HG02870 (cell line): ENCODE results near the gene HSBP1.

ENCODE experiments used
- ATAC-seq: cut with Tn5 transposase; IDR thresholded peaks from one replicate; pipeline ENCODE4 v1.9.1; 2021; ENCODE audit warnings: mild to moderate bottlenecking, moderate library complexity; ENCODE audit not compliant: unreplicated experiment

The HSBP1 gene

GRCh38 chr16:83802554-83803205 lies 5.1 kb upstream of the HSBP1 start:
- ATAC-seq = no peak

GRCh38 chr16:83803811-83804210 lies 4.0 kb upstream of the HSBP1 start:
- no peak for ATAC-seq

- ATAC-seq = no peak
Observed at GRCh38 chr16:83804366-83804765, 3.4 kb upstream of the HSBP1 start.

- ATAC-seq = no peak
Observed at GRCh38 chr16:83806036-83806435, 1.7 kb upstream of the HSBP1 start.

GRCh38 chr16:83806731-83807130 lies 1.0 kb upstream of the HSBP1 start:
- ATAC-seq = no peak

- ATAC-seq = no peak
Observed at GRCh38 chr16:83807327-83807709, 460 bp upstream of the HSBP1 start.

- ATAC-seq = no peak
Observed at GRCh38 chr16:83808573-83809014, 816 bp downstream of the HSBP1 start.

- ATAC-seq = no peak
Observed at GRCh38 chr16:83809092-83809491, 1.3 kb downstream of the HSBP1 start.

GRCh38 chr16:83810901-83811300 lies 3.1 kb downstream of the HSBP1 start:
- ATAC-seq = no peak

GRCh38 chr16:83813823-83814658 lies 6.3 kb downstream of the HSBP1 start:
- ATAC-seq = no peak

GRCh38 chr16:83814659-83814985 lies 6.8 kb downstream of the HSBP1 start:
- ATAC-seq = no peak

GRCh38 chr16:83817022-83817421 lies 9.2 kb downstream of the HSBP1 start:
- ATAC-seq = no peak

- ATAC-seq = no peak
Observed at GRCh38 chr16:83818276-83818675, 10.5 kb downstream of the HSBP1 start.

- no peak for ATAC-seq
Observed at GRCh38 chr16:83819361-83819760, 11.6 kb downstream of the HSBP1 start.

- no peak for ATAC-seq
Observed at GRCh38 chr16:83826146-83826913, 18.6 kb downstream of the HSBP1 start.

GRCh38 chr16:83830091-83830768 lies 22.5 kb downstream of the HSBP1 start:
- ATAC-seq = no peak

GRCh38 chr16:83830769-83831455 lies 23.1 kb downstream of the HSBP1 start:
- no peak for ATAC-seq

GRCh38 chr16:83831456-83831987 lies 23.7 kb downstream of the HSBP1 start:
- ATAC-seq = no peak

- no peak for ATAC-seq
Observed at GRCh38 chr16:83833921-83834320, 26.1 kb downstream of the HSBP1 start.
